ENCODE results near the gene RBM39.

RBM39 gene

DNA sequence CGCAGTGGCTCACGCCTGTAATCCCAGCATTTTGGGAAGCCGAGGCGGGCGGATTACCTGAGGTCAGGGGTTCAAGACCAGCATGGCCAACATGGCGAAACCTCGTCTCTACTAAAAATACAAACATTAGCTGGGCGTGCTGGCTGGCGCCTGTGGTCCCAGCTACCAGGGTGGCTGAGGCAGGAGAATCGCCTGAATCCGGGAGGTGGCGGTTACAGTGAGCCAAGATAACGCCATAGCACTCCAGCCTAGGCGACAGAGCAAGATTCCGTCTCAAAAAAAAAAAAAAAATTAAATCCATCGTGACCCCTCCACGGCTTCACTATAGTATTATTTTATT, 76.1 kb downstream of the RBM39 start:
- DNase-seq = no peak

DNA sequence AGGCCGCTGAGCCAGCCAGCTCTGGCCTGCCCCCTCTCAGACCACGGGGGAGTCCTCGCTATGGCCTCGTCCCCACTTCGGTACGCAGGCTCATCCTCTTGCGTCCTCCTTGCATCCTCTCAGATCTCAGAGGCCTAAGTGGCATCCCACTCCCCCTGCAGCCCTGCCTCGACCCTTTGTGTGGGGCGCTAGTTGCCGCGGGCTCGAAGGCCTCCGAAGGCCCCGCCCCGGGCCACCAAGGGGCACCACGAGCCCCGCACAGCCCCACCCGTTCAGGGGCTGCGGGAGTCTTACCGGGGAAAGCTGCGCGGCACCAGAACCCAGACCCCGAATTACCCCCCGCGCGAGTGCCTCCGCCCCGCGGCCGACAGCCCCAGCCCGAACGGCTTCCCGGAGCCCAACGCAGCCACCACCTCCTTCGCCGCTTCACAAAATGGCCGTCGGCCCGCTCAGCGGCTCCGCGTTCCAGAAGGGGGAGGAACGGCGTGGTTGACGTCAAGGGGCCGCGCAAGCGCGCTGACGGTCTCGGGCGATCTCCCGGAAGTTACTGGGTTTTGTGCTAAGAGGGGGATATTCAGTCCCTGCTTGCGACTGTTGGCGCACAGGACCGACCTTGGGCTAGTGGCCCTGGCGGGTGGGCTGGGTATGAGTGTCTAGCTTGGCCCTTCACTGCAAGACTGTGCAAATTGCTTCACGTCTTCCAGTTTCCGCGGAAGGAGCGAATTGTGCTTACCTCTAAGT, 77.4 kb downstream of the RBM39 start, which contains the start of the genes CPNE1 and RBM12:
Gene CPNE1, minus strand, starts transcription at position 435 of the 741 bp plus-strand sequence. CDS start 31,977 bp downstream, outside the sequence.
Gene RBM12, minus strand, starts transcription at position 435 of the 741 bp plus-strand sequence. CDS start 9,578 bp downstream, outside the sequence.
- DNase-seq = peak; percentile 87

DNA sequence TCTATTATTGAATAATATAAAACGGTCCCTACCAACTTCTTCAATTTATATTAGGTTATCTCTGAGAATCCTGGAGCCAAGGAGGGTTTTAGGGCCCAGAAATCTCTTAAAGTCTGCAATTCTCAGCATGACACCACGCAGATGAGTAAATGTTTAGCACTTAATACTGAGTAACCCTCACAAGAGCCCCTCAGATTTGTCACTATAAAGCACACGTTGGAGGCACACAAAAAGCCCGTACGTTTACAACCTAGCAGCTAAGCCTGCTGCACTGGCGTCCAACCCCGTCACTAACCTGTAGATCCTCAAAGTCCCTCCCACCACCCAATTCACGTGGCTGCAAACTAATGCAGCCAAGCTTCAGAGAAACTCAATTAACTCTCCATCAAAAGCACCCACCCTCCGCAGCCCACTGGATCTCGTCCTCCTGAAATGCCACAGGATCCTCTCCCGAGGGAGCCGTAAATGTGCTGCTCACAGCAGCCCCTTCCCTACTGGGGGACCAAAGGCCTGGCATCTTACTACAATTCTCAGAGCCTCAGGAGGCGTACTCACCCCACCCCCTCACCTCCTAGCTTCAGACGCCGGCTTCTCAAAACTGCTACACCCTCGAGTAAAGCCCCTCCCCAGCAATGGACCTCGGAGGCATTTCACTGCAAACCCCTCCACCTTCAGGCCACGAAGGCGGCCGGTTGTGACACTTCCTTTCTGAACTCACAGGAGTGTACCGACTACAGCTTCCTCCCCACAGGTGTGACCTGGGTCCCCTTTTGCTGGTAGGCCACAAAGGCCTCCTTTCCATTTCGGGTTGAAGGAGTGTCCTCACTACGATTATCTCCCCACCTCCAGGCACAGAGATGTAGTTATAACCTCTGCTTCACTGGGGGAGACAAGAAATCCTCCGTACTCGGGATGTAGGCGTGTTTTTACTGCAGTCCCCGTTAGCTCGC, 78.3 kb downstream of the RBM39 start:
- DNase-seq = peak; percentile 27

DNA sequence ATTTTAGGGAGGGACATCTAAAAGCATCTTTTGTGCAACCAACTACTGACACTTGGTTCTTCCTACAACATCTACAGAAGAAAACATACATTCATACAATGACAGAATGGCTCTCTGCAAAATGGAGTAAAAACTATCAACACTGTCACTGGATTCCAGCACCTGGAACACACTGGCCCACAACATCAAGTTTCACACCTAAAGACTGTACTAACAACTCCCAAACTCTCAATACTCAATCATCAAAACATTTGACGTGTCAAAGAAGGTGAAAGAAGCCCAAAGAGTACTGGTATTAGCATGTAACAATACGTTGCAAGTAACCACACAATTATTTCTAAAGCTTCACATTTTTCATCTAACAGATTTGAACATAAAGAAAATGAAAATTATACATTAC, 79.5 kb downstream of the RBM39 start:
- DNase-seq = no peak

DNA sequence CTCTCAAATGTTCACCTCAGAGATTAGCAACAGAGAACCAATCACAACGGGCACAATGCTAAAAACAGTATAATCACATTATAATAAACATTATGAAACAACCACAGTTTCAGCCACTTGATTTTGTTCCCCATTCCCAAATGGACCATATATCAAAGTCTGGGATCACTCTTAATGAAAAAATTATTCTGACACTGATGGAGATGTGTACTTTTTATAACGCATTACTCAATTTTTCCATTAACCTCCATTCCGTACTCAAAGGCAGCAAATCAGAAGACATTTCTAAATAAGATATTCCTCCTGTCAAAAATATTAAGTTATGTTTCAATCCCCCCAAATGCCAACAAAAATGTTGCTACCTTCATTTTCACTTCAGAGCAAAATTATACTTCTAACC, 80.2 kb downstream of the RBM39 start:
- DNase-seq = no peak

GRCh38 chr20:35661053-35661452, 81.0 kb downstream of the RBM39 start:
- DNase-seq = no peak

GRCh38 chr20:35660122-35660937, 81.7 kb downstream of the RBM39 start:
- no peak for DNase-seq

DNA sequence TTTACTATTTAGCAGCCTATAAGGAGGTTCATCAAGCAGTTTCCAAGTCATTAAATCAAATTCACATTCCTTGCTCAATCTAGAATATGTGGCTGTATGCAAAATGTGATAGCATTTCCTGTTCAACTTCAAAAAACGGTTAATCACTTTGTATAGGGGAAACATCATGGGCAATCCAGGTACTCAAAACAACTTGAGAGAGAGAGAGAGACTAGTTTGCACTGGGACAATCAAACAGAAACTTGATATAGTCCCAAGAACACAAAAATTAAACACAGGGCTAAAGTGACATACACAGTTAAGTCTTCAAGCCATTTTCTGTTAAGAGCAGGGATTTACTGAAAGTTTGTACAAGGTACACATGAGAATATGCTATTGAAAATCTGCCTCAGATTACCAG, 84.8 kb downstream of the RBM39 start:
- no peak for DNase-seq

GRCh38 chr20:35654415-35654814, 87.6 kb downstream of the RBM39 start:
- DNase-seq = no peak

DNA sequence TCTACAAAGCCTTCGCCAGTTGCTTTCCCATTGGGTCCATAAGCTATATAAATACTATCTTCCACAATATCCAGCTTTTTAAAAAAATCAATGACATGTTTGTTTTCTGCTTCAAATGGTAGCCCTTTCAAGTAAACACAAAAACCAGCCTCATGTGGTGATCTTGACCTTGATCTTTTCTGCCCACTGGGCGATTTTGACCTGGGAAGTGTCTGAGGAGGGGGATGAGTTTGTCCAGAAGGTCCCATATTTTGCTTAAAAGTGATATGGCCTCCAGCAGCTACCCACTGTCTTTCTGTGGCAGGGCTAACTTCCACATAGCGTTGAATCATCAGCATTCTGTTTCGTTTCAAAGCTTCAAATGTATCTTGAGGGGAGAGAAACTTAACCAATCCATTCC, 88.2 kb downstream of the RBM39 start:
- no peak for DNase-seq
